Pulmonary artery endothelial cell (primary cell): Measurements from ENCODE around the gene PLEKHM3. TPM values are rescaled to one million over a fixed set of nuclear protein-coding genes. Genes with fewer than 3 reads are reported as not detected.
"Not testable (repeated sequence)": the region's sequence is repeated elsewhere in the genome, so short reads cannot be mapped to it uniquely, and the experiment has no call there.

ENCODE experiments used
- DNase-seq: peaks from one replicate; pipeline ENCODE4 v3.0.0-alpha.2; 2011; ENCODE audit warnings: low read depth, low spot score
- total RNA-seq: library from RNA; depleted of rRNA; stranded (reverse); fragments of >200 nt; gene quantifications from 2 replicates; pipeline ENCODE4 v1.2.3, GENCODE V29; 2014

PLEKHM3 gene
- total RNA-seq, 1 donor from 2014 or later: 7.2 TPM

DNA sequence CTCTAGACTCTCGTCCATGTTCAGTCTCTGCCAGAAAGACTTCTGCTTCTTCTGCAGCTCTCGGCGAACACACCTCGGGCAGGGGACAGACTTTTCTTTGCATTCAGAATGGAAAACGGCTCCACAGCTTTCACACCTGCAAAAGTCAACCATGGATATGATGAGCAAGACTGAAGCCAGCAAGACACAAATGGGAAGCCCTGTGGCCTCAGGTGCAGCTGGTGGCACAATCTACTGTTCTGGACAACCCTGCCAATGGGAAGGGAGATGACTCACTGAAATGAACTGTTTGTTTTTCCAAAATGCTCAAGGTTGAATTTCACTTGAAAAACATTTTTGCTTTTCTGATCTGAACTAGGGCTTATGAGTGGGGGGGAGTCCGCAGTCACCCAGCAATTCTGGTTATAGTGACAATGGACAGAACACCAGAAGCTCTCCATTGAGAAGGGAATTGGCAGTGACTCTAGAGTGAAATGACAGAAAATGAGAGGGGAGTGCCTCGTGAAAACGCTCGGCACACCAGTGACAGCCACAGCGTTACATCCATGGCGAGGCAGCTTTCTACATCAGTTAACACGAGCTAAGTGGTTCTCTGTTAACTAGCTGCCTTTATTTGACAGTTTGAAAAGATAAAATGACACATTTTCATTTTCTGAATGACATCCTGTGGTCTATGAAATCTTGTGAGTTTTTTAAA, 196.8 kb downstream of the PLEKHM3 start:
- no peak for DNase-seq

DNA sequence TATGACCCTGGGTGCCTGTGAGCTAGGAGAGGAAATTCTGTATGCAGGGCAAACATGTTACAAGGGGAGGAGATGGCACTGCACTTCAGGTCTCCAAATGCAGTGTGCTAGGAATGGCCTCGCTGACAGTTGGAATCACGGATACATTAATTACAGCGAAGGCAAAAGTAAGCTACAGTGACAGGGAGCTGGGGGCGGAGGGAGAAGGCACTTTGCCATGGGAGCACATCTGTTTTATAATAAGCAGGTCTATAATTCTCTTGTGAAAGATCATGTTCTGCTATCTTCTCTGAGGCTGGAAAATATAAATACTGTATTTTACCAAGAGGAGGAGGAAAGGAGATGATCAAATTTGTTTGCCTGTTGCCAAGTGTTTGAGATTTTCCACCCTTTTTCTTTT, 199.3 kb downstream of the PLEKHM3 start:
- no peak for DNase-seq

DNA sequence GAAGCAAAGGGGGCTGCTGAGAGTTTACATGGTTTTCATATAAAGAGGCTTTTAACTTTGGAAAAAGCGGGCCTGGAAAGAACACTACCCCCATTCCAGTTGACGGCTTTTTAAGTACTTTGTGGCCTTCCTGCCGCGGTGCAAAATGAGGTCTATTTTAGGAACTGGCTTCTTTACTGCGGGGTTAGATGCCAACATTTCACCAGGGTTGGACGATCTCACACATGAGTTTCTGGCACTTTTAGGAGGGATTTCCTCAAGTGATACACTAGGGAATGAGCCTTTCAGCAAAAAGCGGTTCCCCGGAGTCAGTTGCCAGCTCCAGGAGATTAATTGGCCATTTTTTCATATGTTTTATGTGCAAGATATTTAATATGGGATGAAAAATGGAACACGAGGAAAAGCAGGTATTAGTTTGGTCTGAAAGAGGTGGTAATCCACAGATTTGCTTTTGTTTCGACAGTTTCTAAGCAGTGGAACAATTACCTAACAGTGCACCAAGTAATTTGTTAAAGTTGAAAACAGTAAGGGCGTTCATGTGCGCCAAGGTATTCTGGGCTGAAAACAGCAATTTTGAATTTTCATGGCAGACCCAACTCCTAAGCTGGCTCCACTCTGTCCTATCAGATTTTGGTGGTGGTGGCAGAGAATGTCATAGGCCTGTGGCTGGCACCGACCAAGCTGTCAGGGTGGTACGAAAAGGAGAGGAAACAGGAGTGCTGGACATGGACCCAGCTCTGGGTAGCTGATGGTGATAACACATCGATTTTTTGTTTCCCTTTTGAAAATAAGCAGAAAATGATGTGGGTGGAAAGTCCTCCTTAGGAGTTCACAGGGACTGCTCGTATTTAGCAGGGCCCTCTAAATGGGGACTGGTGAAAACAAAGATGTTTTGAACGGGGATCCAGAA, 200.0 kb downstream of the PLEKHM3 start:
- no peak for DNase-seq

DNA sequence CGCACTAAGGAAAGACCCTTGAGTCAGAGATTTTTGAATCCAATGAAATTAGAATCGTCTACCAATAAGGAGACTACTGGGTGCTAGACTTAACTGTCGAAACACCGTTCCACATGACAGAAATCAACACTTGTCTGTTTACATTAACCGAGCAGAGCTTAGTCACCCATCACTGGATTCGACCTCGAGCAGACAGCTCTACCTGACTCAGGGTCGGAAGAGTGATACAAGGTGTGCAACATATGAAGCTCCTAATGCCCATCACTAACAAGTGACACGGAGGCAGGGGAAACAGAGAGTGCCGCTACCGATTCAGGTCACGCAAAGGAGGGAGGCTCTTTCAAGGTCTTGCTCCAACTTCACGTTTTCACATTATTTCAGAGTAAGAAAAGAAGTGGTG, 201.5 kb downstream of the PLEKHM3 start:
- DNase-seq: no peak

DNA sequence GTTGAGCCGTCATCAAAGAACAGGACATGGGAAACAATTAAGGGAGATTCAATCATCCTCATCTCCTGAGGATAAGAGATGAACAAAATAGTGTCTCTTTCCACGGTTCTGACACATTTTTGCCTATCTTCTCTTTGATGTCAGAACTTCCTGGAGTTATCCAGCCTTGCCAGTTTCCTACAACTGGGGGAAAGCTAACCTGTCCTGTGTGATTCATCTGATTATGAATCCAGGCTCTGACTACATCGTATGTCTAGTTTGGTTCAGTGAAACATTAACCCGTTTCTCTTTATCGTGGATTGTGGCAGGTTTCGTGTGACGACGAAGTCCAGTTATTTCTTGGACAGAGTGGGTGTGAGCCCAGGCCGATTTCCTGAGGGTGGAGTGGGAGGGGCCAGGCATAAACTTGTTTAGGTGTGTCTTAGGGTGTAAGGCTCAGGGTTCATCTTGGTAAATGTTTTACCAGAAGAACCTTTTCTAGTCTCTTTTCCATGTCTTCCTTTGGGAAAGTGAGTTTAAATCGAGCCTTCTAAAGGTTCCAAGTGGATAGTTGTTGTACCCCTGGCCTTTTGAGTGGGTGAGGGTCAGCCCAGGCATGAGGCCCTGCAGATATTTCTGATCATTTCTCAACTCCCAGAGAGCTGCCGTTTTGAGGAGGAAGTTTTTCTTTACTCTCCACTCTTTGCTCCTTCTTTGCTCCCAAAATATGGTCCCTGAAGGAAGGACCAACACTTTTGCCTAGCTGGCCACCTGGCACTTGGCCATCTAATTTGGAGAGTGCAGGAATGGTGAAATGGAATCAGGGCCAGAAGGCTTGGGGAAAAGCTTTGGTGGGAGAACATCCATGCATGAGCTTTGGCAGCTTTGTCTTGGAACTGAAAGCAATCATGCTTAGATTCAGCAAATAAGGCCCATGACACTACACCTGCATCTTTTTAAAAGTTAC, 205.2 kb downstream of the PLEKHM3 start:
- no peak for DNase-seq

DNA sequence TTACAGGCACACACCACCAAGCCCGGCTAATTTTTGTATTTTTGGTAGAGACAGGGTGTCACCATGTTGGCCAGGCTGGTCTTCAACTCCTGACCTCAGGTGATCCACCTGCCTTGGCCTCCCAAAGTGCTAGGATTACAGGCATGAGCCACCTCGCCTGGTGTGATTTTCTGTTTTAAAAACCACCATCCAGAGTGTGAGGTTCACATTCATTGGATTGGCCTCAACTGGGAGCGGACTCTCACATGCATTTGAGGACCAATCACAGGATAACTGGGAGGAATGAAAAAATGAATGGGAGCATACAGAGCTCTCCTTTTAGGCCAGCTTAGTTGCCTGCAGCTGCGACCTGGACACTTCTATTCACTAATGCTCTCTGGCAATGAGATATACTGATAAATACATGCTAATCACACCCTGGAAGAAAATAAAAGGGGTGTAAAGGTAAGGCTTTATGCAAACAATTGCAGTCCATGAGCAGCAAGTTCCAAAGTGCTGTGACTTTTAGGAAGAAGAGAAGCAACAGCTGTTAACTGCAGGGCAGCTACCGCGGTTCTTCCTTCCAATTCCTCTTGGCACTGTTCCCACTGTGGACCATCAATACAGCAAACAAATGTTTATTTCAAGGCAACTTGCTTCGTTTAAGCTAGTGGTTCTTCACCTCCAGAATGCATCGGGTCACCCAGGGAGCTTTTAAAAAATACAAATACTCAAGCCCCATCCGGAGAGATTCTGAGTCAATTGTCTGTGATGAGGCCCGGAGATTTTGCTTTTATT, 206.1 kb downstream of the PLEKHM3 start:
- DNase-seq: no peak

DNA sequence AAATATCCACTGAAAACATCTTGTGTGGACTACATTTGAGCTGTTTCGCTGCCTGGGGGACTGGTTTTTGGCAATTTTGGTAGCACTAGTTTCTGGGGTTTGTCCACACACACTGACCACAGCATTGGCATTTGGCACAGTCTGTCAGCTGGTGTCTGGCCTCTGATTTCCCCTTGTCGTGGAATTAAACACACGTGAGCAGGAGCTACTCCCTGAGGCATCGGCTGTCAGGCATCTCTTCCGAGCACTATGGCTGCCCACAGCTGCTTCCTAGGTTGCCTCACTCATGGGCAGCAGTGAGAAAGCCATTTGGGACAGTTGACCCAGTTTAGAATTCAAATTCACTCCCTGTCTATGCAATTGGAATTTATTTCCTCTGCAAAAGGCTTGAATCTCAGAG, 208.8 kb downstream of the PLEKHM3 start:
- DNase-seq: no peak

DNA sequence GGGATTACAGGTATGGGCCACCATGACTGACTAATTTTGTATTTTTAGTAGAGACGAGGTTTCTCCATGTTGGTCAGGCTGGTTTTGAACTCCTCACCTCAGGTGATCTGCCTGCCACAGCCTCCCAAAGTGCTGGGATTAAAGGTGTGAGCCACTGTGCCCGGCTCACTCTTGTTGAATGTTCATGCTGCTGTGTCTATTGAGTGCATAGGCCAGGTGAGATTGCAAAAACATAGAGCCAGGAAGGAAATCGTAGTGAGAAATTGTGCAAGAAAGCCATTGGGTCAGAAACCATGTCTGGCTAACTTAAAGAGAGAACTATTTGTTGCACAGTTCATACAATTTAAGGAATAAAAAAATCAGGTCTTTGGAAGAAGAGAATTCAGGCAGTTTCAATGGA, 210.1 kb downstream of the PLEKHM3 start:
- DNase-seq: no peak

DNA sequence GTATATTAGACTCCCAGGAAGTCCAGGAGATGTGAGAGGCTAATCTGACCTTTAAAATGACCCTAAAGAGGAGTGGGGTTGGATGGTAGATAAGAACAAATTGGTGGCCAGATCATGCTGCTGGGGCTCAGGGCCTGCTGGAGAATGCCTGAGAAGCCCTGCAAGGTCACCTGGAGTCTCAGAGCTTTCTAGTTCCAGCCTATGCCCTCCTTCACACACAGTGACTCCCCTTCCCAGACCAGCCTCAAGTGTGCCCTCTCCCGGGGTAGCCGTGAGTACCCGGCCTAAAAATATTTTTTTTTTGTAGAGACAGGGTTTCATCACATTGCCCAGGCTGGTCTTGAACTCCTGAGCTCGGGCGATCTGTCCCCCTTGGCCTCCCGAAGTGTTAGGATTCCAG, 211.4 kb downstream of the PLEKHM3 start:
- DNase-seq: no peak

DNA sequence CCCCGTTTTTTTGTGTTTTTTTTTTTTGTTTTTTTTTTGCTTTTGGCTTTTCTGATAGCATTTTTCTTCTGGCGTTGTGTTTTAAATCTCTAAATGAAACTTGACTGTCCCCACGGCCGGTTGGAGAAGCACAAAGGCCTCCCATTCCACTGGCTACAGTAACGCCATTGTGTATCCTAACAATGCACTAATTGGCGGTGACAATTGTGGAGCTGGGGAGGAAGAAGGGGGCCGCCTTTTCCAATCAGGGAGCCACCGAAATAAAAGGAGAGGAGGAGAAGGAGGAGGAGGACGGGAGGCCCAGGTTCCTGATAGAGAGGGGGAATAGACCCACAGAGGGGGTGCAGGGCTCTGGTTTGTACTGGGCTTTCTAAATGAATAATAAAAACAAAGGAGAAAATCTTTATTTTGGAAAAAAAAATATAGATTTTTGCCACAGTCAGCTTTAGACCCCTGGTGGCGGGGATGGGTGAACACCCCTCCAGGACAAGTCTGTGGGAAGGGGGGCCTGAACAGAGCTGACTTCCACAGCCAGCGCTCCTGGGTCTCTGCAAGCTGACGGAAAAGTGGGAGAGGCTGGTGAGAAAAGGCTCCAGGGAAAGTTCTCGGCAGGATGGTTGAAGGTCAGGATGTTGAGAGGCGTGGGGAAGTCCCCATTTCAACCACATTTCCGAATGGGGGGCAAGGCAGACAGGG, 212.0 kb downstream of the PLEKHM3 start:
- DNase-seq: no peak

DNA sequence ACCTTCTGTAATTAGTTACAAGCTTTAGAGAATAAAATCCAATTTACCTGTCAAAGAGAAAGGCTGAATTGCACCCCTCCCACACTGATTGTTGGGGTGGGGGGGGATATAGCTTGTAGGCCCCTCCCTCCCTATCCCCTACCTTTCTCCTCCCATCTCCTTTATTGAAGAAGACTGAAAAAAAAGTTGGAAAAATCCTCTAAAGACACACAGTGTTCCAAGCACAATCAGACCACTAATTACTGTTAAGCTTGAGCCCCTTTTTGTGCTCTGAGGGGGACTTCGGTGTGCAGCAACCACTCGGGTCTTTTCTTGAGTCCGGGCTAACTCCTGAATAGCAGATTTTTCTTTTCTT, 212.6 kb downstream of the PLEKHM3 start:
- no peak for DNase-seq

DNA sequence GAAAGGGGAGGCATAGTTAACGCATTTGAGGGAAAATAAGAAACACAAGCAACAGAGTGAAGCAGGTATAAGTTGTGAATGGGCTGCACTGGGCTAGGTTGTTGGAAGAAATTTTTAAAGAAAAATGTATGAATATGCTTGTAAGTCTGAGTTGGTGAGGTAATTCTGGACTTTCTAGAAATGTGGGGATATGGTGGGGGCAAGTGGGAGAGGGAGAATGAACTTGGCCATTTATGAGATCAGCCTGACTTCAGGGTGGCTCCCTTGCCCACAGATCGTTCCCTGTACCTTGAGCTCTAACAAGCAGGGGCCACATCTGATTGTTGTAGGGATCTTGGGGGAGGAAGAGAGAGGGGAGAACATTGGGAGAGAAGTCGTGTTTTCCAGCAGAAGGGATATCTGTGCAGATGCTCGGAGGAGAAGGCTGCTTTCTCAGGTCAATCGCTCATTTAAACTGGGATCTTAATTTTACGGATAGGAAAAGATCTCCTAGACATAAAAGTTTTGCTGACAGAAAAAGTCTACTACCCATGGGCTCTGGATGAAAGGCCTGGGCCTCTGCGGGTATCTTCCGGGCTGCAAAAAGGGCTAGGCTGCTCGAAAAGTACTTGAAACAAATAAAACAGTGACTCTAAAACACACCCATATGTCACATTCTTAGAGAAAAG, 213.1 kb downstream of the PLEKHM3 start:
- DNase-seq: no peak

DNA sequence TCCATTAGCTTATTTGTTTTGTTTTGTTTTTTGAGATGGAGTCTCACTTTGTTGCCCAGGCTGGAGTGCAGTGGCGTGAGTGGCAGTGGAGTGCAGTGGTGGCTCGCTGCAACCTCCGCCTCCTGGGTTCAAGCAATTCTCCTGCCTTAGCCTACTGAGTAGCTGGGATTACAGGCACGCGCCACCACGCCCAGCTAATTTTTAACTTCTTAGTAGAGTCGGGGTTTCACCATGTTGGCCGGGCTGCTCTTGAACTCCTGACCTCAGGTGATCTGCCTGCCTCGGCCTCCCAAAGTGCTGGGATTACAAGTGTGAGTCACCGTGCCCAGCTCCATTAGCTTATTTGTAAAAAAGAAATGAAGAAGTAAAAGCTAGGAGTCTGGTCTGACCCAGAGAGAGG, 213.7 kb downstream of the PLEKHM3 start:
- not testable (repeated sequence) for DNase-seq

DNA sequence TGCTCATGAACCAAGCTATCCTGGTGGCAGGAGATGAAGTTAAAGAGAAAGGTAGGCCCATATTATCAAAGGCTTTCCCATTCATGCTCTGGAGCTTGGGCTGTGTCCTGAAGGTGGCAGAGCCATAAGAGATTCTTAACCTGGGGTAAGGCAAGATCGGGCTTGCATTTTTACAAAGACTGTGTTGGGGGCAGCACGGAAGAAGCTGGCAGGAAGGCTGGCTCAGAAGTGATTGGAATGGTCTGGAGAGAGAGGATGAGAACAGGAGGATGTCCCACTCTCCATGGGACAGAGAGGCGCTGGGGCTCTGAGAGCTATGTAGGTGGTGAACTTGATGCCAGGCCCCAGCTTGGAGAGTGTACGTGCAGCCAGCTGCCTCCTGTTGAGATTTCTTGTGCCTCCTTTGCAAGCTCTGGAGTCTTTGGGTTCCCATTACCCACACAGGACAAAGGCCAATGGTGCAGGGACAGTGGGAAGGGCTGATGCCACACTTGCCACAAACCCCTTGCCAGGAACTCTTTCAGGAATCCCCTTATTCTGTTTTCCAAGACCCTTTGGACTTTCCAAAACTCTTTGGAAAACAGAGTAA, 215.0 kb downstream of the PLEKHM3 start:
- no peak for DNase-seq

DNA sequence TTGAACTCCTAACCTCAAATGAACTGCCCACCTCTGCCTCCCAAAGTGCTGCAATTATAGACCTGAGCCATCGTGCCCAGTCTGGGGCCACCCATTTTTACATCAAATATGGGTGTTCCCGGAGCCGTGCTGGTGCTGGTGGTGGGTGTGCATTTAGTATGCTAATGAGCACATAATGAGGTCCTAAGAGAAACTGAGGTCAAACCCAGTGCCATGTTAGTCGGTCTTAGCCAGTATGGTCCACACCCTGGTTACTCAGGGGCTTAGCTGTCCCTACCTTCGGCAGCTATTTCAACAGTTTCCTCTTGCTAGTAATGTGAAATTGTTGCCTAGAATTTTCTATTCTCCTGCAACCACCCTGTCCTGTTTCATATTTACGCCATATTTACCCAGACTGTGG, 217.2 kb downstream of the PLEKHM3 start:
- DNase-seq: no peak

DNA sequence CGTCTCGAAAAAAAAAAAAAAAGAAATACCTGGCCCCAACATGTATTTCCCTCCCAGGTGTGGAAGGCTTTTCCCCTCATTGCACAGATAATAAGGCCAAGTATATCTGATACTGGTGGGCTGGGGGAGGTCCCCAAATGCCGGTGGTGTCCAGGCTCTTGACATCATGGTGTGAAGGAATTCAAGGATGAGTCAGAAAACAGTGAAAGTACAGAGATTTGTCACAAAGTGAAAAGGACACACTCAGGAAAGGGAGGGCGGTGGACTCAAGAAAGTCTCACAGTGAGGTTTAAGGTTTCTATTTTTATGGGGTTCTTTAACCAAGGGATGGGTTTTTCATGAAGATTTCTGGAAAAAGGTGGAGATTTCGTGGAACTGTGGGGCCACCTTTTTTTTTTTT, 217.8 kb downstream of the PLEKHM3 start:
- DNase-seq: no peak

DNA sequence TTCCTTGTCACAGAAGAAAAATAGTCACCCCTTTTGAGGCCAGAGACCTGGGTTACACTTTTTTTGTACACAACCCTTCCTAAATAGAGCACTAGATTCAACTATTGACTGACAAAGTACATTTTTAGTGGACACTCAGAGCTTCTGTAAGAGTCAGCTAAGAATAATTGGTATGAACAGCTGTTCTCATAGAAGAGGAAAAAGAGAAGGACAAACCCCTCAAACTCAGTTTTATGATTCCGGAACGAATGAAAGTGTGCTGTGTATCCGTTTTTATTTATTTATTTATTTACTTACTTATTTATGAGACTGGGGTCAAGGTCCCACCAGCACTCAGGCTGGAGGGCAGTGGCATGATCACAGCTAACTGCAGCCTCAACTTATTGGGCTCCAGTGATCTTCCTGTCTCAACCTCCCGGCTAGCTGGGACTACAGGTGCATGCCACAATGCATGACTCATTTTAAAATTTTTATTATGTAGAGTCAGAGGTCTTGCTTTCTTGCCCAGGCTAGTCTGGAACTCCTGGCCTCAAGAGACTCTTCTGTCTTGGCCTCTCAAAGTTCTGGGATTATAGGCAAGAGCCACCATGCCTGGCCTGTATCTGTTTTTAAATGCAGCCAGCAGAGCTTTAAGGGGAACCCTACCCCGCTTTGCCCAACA, 219.6 kb downstream of the PLEKHM3 start:
- no peak for DNase-seq

DNA sequence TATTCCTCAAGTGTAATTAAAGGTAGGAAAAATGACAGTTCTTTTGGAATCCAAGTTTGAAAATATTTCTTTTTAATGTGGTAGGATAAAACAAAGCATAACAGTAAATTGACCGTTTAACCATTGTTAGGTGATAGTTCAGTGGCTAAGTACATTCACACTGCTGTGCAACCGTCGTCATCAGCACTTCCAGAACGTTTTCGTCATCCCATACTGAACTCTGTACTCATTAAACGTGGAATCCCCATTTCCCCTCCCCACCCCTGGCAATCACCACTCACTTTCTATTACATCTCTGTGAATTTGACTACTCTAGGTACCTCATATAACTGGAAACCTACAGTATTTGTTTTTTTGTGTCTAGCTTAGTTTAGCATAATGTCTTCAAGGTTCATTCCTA, 222.7 kb downstream of the PLEKHM3 start:
- DNase-seq: no peak

DNA sequence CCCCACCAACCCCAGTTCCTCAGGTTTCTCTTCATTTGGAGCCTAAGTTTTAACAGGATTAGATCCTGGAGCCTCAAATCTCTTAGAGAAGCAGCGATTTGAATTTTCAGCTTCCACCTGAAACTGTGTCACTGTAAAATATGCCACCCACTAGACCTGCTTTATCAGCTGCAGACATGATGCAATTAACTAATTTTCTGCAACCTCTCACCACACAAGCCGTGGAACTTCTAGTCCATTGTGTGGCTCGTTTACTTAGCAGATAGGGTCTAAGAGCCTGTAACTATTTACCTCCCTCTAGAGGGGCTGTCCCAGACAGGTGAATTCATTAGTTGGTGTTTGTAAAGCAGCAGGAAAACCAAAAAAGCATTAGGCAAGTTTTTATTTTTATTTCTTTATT, 224.1 kb downstream of the PLEKHM3 start:
- no peak for DNase-seq
